ENCODE results near the gene CLNK.

DNA sequence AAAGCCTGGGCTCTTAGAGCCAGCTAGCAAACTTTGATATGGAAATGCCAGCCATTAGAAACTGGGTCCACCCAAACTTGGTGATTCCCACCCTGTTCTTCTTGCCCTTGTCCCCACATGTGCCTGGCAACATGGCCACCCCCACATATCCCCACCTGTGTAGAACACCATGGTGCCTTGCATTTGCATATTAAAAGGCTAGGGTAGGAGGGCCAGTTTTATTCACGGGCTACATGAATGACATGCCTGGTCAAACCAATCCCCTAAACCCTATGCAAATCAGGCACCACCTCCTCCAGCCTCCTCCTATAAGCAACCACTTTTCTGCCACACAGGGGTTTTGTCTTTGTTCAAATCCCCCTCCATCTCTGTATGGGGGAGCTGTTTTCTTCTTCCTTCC is 104.9 kb downstream of the CLNK start:
- TF ChIP-seq JUND (IDR thresholded peaks at IDR 0.05): no peak
- no peak for TF ChIP-seq MXI1 (IDR thresholded peaks at IDR 0.05; ENCODE audit: low read depth, low read length)
- no peak for TF ChIP-seq POLR2AphosphoS5 (IDR thresholded peaks at IDR 0.05; ENCODE audit: low read depth, low read length)
- TF ChIP-seq, protein P1, sequence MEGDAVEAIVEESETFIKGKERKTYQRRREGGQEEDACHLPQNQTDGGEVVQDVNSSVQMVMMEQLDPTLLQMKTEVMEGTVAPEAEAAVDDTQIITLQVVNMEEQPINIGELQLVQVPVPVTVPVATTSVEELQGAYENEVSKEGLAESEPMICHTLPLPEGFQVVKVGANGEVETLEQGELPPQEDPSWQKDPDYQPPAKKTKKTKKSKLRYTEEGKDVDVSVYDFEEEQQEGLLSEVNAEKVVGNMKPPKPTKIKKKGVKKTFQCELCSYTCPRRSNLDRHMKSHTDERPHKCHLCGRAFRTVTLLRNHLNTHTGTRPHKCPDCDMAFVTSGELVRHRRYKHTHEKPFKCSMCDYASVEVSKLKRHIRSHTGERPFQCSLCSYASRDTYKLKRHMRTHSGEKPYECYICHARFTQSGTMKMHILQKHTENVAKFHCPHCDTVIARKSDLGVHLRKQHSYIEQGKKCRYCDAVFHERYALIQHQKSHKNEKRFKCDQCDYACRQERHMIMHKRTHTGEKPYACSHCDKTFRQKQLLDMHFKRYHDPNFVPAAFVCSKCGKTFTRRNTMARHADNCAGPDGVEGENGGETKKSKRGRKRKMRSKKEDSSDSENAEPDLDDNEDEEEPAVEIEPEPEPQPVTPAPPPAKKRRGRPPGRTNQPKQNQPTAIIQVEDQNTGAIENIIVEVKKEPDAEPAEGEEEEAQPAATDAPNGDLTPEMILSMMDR (IDR thresholded peaks at IDR 0.05): no peak
- TF ChIP-seq SMC3 (IDR thresholded peaks at IDR 0.05; ENCODE audit: low read depth, low read length): no peak
- TF ChIP-seq CHD2 (IDR thresholded peaks at IDR 0.05; ENCODE audit: low read length, partially characterized antibody): no peak
- TF ChIP-seq RFX5 (IDR thresholded peaks at IDR 0.05; ENCODE audit: low read length): no peak
- no peak for TF ChIP-seq EZH2phosphoT487 (IDR thresholded peaks at IDR 0.05; ENCODE audit: borderline replicate concordance, low read depth)
- no peak for TF ChIP-seq RAD21 (IDR thresholded peaks at IDR 0.05; ENCODE audit: low read length)
- no peak for TF ChIP-seq EP300 (IDR thresholded peaks at IDR 0.05; ENCODE audit: borderline replicate concordance in 1 of 2, low read depth in 1 of 2, low read length in 1 of 2)
